HCT116 (cell line): ENCODE results near the gene DENND1A. TPM values are rescaled to one million over a fixed set of nuclear protein-coding genes. Genes with fewer than 3 reads are reported as not detected.

ENCODE experiments used
- ATAC-seq: fragments of 200-7000 bp; cut with Tn5 transposase; 2 replicates; pipeline ENCODE4 v1.9.1; 2020; ENCODE audit warnings: mild to moderate bottlenecking, moderate library complexity
- BruUV-seq: library from RNA; stranded (reverse); fragments of 400-500 nt; replicated peaks from 2 replicates; lab custom pipeline; 2021; lab: Mats Ljungman, UMichigan
- CTCF ChIA-PET: fragments of 300-600 bp; sonication (Branson Sonifier 250); formaldehyde crosslinking; loops from one replicate; lab custom pipeline; 2021; ENCODE audit warnings: antibody characterized with exemption; lab: Charles Lee
- POLR2A ChIA-PET: fragments of 300-600, 350-600 bp; sonication (Branson Sonifier 250); formaldehyde crosslinking; loops from one replicate; lab custom pipeline; 2021; ENCODE audit warnings: antibody characterized with exemption; lab: Charles Lee
- RAD21 ChIA-PET, 2 experiments: fragments of 300-600 bp; sonication (Branson Sonifier 250); formaldehyde crosslinking; loops; one replicate each; lab custom pipeline; 2023; ENCODE audit warnings: low total read pairs in 2 of 2; ENCODE audit not compliant: uncharacterized antibody in 2 of 2, unreplicated experiment in 2 of 2, low non-redundant PET in 1 of 2; lab: Charles Lee
- DNase-seq: peaks from one replicate; pipeline ENCODE4 v3.0.0-alpha.2; 2010; ENCODE audit warnings: low read depth, low spot score
- H2AFZ ChIP-seq: fragments of 200-600 bp; shearing (Covaris generic), sonication (generic); 2 replicates; pipeline ENCODE4 v1.6.1; 2017; ENCODE audit warnings: low read depth, mixed run types, mixed read lengths, antibody characterized with exemption, low read length; ENCODE audit not compliant: poor library complexity, severe bottlenecking
- H3K27ac ChIP-seq: 2 replicates; pipeline ENCODE4 v1.5.1; 2012; ENCODE audit warnings: low read depth, low read length
- H3K27me3 ChIP-seq: fragments of 200-600 bp; sonication (generic); 2 replicates; pipeline ENCODE4 v1.6.1; 2016; ENCODE audit warnings: mixed run types, low read length, mixed read lengths; ENCODE audit not compliant: insufficient read depth
- H3K36me3 ChIP-seq, 2 experiments: fragments of 200-500 bp in 1 of 2; fragments of 200-600 bp in 1 of 2; sonication (Bioruptor generic) in 1 of 2; sonication (generic) in 1 of 2; 2 replicates each; pipeline versions ENCODE4 v1.5.1 to v1.6.1; 2014 to 2016; ENCODE audit warnings: low read length in 2 of 2, inconsistent platforms in 1 of 2, mixed read lengths in 1 of 2, mixed run types in 1 of 2; ENCODE audit not compliant: insufficient read depth in 2 of 2, control insufficient read depth in 1 of 2
- H3K4me1 ChIP-seq, 2 experiments: fragments of 200-600 bp in 1 of 2; sonication (generic) in 1 of 2; 2 replicates each; pipeline versions ENCODE4 v1.5.1 to v1.6.1; 2012 to 2017; ENCODE audit warnings: low read length in 2 of 2, inconsistent platforms in 1 of 2, mild to moderate bottlenecking in 1 of 2, mixed read lengths in 1 of 2, mixed run types in 1 of 2, moderate library complexity in 1 of 2; ENCODE audit not compliant: insufficient read depth in 2 of 2, control insufficient read depth in 1 of 2
- H3K4me2 ChIP-seq: fragments of 200-600 bp; sonication (generic); 2 replicates; pipeline ENCODE4 v1.6.1; 2017; ENCODE audit warnings: mixed run types, low read length, mixed read lengths
- H3K4me3 ChIP-seq, 2 experiments: fragments of 200-600 bp in 1 of 2; sonication (generic) in 1 of 2; replicated peaks in 1 of 2; 2 replicates each; pipeline ENCODE4 v1.5.1; 2011 to 2016; ENCODE audit warnings: low read length in 2 of 2, control low read depth in 1 of 2, low read depth in 1 of 2, mild to moderate bottlenecking in 1 of 2, mixed read lengths in 1 of 2, mixed run types in 1 of 2
- H3K79me2 ChIP-seq: fragments of 200-600 bp; sonication (generic); 2 replicates; pipeline ENCODE4 v1.6.1; 2017; ENCODE audit warnings: mild to moderate bottlenecking, mixed run types, low read length, moderate library complexity, mixed read lengths; ENCODE audit not compliant: insufficient read depth
- H3K9ac ChIP-seq: fragments of 200-600 bp; sonication (generic); 2 replicates; pipeline ENCODE4 v1.6.1; 2016; ENCODE audit warnings: low read length, mixed read lengths
- H3K9me2 ChIP-seq: fragments of 200-600 bp; sonication (generic), shearing (Covaris generic); 2 replicates; pipeline ENCODE4 v1.6.1; 2017; ENCODE audit warnings: mixed run types, mild to moderate bottlenecking, moderate library complexity; ENCODE audit not compliant: insufficient read depth
- H3K9me3 ChIP-seq, 2 experiments: fragments of 200-500 bp in 1 of 2; fragments of 200-600 bp in 1 of 2; sonication (Bioruptor generic) in 1 of 2; sonication (generic) in 1 of 2; 2 replicates each; pipeline ENCODE4 v1.6.1; 2014 to 2017; ENCODE audit warnings: low read length in 2 of 2, mixed read lengths in 2 of 2, inconsistent platforms in 1 of 2, low read depth in 1 of 2, mild to moderate bottlenecking in 1 of 2, mixed run types in 1 of 2, moderate library complexity in 1 of 2; ENCODE audit not compliant: control insufficient read depth in 1 of 2, insufficient read depth in 1 of 2
- H4K20me1 ChIP-seq: fragments of 200-600 bp; sonication (generic), shearing (Covaris generic); 2 replicates; pipeline ENCODE4 v1.6.1; 2017; ENCODE audit warnings: mixed run types, mild to moderate bottlenecking, moderate library complexity; ENCODE audit not compliant: insufficient read depth
- CBX3 ChIP-seq: IDR thresholded peaks from 2 replicates; pipeline ENCODE4 v1.6.1; 2012; ENCODE audit warnings: low read depth
- CEBPB ChIP-seq: IDR thresholded peaks from 2 replicates; pipeline ENCODE4 v1.6.1; 2012; ENCODE audit warnings: low read depth
- ELF1 ChIP-seq: IDR thresholded peaks from 2 replicates; pipeline ENCODE4 v1.6.1; 2012; ENCODE audit warnings: low read depth, borderline replicate concordance
- EZH2phosphoT487 ChIP-seq: fragments of 200-600 bp; IDR thresholded peaks from 2 replicates; pipeline ENCODE4 v1.6.1; 2018; ENCODE audit warnings: antibody characterized with exemption, borderline replicate concordance
- FOSL1 ChIP-seq: IDR thresholded peaks from 2 replicates; pipeline ENCODE4 v1.6.1; 2012; ENCODE audit warnings: low read depth
- JUND ChIP-seq: IDR thresholded peaks from 2 replicates; pipeline ENCODE4 v1.6.1; 2012
- RAD21 ChIP-seq: IDR thresholded peaks from 2 replicates; pipeline ENCODE4 v1.6.1; 2012; ENCODE audit warnings: low read depth, mild to moderate bottlenecking
- SIN3A ChIP-seq: IDR thresholded peaks from 2 replicates; pipeline ENCODE4 v1.6.1; 2012; ENCODE audit warnings: low read depth
- SP1 ChIP-seq: IDR thresholded peaks from 2 replicates; pipeline ENCODE4 v1.6.1; 2012; ENCODE audit warnings: low read depth
- SRF ChIP-seq: IDR thresholded peaks from 2 replicates; pipeline ENCODE4 v1.6.1; 2012; ENCODE audit warnings: low read depth
- ZFX ChIP-seq: fragments of 450-650 bp; IDR thresholded peaks from 2 replicates; pipeline ENCODE4 v1.6.1; 2017
- ZNF274 ChIP-seq: fragments of 200-500 bp; sonication (Bioruptor generic); IDR thresholded peaks from 2 replicates; pipeline ENCODE4 v1.6.1; 2014; ENCODE audit warnings: mild to moderate bottlenecking, low read depth, low read length, inconsistent platforms
- intact Hi-C: fragments of 100-400 bp; cut with micrococcal nuclease; formaldehyde crosslinking; loops from 2 replicates; pipeline ENCODE4 v1.10.0; 2022
- total RNA-seq: library from RNA; stranded (reverse); gene quantifications from one replicate; pipeline ENCODE4 v1.2.1, GENCODE V29; 2021; ENCODE audit not compliant: unreplicated experiment
- TF ChIP-seq, protein P1 (sequence below), 3 experiments: fragments of 200-600 bp in 1 of 3; sonication (generic) in 1 of 3; IDR thresholded peaks in 2 of 3; conservative IDR thresholded peaks in 1 of 3; 2 replicates each; pipeline ENCODE4 v1.5.1; 2012 to 2017; ENCODE audit warnings: low read depth in 2 of 3, low read length in 2 of 3, antibody characterized with exemption in 1 of 3, borderline replicate concordance in 1 of 3, control low read depth in 1 of 3, mild to moderate bottlenecking in 1 of 3, mixed read lengths in 1 of 3, mixed run types in 1 of 3, moderate library complexity in 1 of 3; ENCODE audit not compliant: insufficient read depth in 1 of 3
- TF ChIP-seq, protein P2 (sequence below): IDR thresholded peaks from 2 replicates; pipeline ENCODE4 v1.6.1; 2012; ENCODE audit warnings: low read depth
- TF ChIP-seq, protein P3 (sequence below): IDR thresholded peaks from 2 replicates; pipeline ENCODE4 v1.6.1; 2011; ENCODE audit warnings: mild to moderate bottlenecking, low read length, moderate library complexity; ENCODE audit not compliant: insufficient replicate concordance; ENCODE audit errors: extremely low read depth

The DENND1A gene
- total RNA-seq, 1 experiment from 2014 or later, result 33.0 TPM

DNA sequence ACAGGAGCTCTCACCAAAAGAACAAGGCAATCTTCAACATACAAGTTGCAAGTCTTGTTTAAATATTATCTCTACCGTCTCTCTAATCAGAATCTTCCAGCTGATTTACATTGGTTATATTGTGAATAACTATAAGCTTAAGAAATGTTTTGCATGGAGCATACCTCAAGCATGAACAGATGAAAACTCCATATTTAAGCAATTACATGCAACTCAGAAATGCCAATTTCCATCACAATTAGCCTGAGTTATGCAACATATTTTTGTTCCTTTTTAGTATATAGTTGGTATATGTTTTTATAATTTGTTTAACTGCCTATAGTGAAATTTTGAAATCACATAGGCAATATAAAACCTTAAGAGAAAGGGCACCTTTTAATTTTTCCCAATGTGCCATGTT lies 142.5 kb downstream of the DENND1A start:
- Histone ChIP-seq H3K9me3 (no peaks in the 10 kb centered on the region), H3K27me3 (no peaks in the 10 kb centered on the region), H3K4me1 (no peaks in the 10 kb centered on the region), H2AFZ (no peak overlapping the region), H3K4me3 (no peak overlapping the region), H3K79me2 (no peaks in the 10 kb centered on the region), H3K27ac (no peak overlapping the region), H3K4me2 (no peak overlapping the region), H3K36me3 (no peaks in the 10 kb centered on the region), H3K9me2 (no peaks in the 10 kb centered on the region), H3K9ac (no peak overlapping the region), H4K20me1 (no peaks in the 10 kb centered on the region)
- RAD21 ChIA-PET, result no interaction called here
- POLR2A ChIA-PET, result no interaction called here
- ATAC-seq, result no peak
- CTCF ChIA-PET, result interaction anchor here (0.6 kb wide), 1 partner anchor 1926 kb away, joined by 3 read pairs; no protein-coding TSS in a partner anchor
- TF ChIP-seq RAD21, result no peak
- TF ChIP-seq EZH2phosphoT487, result no peak
- no peak for TF ChIP-seq ZFX
- TF ChIP-seq CBX3, result no peak
- no peak for TF ChIP-seq FOSL1
- no peak for TF ChIP-seq SIN3A
- TF ChIP-seq, protein P1, sequence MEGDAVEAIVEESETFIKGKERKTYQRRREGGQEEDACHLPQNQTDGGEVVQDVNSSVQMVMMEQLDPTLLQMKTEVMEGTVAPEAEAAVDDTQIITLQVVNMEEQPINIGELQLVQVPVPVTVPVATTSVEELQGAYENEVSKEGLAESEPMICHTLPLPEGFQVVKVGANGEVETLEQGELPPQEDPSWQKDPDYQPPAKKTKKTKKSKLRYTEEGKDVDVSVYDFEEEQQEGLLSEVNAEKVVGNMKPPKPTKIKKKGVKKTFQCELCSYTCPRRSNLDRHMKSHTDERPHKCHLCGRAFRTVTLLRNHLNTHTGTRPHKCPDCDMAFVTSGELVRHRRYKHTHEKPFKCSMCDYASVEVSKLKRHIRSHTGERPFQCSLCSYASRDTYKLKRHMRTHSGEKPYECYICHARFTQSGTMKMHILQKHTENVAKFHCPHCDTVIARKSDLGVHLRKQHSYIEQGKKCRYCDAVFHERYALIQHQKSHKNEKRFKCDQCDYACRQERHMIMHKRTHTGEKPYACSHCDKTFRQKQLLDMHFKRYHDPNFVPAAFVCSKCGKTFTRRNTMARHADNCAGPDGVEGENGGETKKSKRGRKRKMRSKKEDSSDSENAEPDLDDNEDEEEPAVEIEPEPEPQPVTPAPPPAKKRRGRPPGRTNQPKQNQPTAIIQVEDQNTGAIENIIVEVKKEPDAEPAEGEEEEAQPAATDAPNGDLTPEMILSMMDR (IDR thresholded peaks at IDR 0.05 in 2 of 3, conservative IDR thresholded peaks at IDR 0.05 in 1 of 3; ENCODE audit: borderline replicate concordance in 1 of 3, insufficient read depth in 1 of 3, low read depth in 2 of 3, low read length in 2 of 3), result no peak
- no peak for TF ChIP-seq ZNF274
- TF ChIP-seq, protein P2, sequence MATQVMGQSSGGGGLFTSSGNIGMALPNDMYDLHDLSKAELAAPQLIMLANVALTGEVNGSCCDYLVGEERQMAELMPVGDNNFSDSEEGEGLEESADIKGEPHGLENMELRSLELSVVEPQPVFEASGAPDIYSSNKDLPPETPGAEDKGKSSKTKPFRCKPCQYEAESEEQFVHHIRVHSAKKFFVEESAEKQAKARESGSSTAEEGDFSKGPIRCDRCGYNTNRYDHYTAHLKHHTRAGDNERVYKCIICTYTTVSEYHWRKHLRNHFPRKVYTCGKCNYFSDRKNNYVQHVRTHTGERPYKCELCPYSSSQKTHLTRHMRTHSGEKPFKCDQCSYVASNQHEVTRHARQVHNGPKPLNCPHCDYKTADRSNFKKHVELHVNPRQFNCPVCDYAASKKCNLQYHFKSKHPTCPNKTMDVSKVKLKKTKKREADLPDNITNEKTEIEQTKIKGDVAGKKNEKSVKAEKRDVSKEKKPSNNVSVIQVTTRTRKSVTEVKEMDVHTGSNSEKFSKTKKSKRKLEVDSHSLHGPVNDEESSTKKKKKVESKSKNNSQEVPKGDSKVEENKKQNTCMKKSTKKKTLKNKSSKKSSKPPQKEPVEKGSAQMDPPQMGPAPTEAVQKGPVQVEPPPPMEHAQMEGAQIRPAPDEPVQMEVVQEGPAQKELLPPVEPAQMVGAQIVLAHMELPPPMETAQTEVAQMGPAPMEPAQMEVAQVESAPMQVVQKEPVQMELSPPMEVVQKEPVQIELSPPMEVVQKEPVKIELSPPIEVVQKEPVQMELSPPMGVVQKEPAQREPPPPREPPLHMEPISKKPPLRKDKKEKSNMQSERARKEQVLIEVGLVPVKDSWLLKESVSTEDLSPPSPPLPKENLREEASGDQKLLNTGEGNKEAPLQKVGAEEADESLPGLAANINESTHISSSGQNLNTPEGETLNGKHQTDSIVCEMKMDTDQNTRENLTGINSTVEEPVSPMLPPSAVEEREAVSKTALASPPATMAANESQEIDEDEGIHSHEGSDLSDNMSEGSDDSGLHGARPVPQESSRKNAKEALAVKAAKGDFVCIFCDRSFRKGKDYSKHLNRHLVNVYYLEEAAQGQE, result no peak
- no peak for TF ChIP-seq JUND
- no peak for TF ChIP-seq ELF1
- no peak for TF ChIP-seq SRF
- TF ChIP-seq, protein P3, sequence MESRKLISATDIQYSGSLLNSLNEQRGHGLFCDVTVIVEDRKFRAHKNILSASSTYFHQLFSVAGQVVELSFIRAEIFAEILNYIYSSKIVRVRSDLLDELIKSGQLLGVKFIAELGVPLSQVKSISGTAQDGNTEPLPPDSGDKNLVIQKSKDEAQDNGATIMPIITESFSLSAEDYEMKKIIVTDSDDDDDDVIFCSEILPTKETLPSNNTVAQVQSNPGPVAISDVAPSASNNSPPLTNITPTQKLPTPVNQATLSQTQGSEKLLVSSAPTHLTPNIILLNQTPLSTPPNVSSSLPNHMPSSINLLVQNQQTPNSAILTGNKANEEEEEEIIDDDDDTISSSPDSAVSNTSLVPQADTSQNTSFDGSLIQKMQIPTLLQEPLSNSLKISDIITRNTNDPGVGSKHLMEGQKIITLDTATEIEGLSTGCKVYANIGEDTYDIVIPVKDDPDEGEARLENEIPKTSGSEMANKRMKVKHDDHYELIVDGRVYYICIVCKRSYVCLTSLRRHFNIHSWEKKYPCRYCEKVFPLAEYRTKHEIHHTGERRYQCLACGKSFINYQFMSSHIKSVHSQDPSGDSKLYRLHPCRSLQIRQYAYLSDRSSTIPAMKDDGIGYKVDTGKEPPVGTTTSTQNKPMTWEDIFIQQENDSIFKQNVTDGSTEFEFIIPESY, result no peak
- no peak for TF ChIP-seq SP1
- no peak for TF ChIP-seq CEBPB
- intact Hi-C loops, result no loop called here
- no peak for DNase-seq
- no TSS peak for BruUV-seq
